H1 (cell line): ENCODE data around the gene RIIAD1. TPM values are rescaled to one million over a fixed set of nuclear protein-coding genes. Genes with fewer than 3 reads are reported as not detected.

Experiments used
- BRCA1 ChIP-seq: IDR thresholded peaks from 2 replicates; pipeline ENCODE4 v1.6.1; 2012; ENCODE audit warnings: low read depth, low read length, improper control_type of control experiment
- CTBP2 ChIP-seq: IDR thresholded peaks from 2 replicates; pipeline ENCODE4 v1.7.0; 2011; ENCODE audit warnings: borderline replicate concordance, mild to moderate bottlenecking, moderate library complexity, mixed read lengths, low read length; ENCODE audit not compliant: insufficient read depth, insufficient read length
- JUND ChIP-seq: IDR thresholded peaks from 2 replicates; pipeline ENCODE4 v1.6.1; 2011; ENCODE audit warnings: mild to moderate bottlenecking, improper control_type of control experiment, low read length
- RAD21 ChIP-seq, 2 experiments: IDR thresholded peaks in 1 of 2; conservative IDR thresholded peaks in 1 of 2; 2 replicates each; pipeline ENCODE4 v1.6.1; 2011; ENCODE audit warnings: low read depth in 2 of 2, low read length in 2 of 2, improper control_type of control experiment in 1 of 2, inconsistent platforms in 1 of 2, mild to moderate bottlenecking in 1 of 2, moderate library complexity in 1 of 2
- polyA plus RNA-seq, 7 experiments: library from polyadenylated mRNA; depleted of rRNA in 3 of 7; stranded (reverse) in 5 of 7; unstranded in 2 of 7; fragments of >200 nt in 5 of 7; fragments of 200-250 nt in 2 of 7; gene quantifications; 1 replicate in 5 of 7; 2 replicates in 1 of 7; 4 replicates in 1 of 7; pipeline versions ENCODE4 v1.2.1 to v1.2.3, GENCODE V29; 2011 to 2013; ENCODE audit warnings: missing spikeins in 2 of 7, mixed read lengths in 2 of 7
- total RNA-seq: library from RNA; stranded (reverse); fragmentation: NEBNext Ultra II Directional; extraction: Animal tissue kit (Norgen Biotek cat#: 25700); gene quantifications from 2 replicates; pipeline ENCODE4 v1.2.1, GENCODE V29; 2021

Gene RIIAD1
- total and polyA plus RNA-seq, 2 of the 8 experiments (the other 6 are each of a cell fraction or from before 2014, with no cell fraction given): not detected

DNA sequence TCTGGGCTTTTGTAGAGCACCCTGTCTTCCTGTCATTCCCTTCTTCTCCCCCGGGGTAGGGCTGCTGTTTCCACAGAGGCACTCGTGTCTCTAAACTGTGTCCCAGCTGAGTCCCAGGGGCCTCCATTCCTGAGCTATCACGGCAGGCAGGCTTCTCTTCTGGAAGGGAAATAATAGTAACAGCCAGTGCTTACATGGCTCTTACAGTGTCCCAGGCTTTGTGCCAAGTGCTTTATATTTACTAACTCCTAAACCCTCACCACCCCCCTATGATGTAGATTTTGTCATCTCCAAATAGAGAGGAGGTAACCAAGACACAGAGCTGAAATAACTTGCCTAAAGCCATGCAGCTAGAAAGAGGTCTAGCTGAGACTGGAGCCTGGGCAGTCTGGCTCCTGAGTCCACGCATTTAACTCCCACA lies 3.3 kb upstream of the RIIAD1 start (continued):
- TF ChIP-seq CTBP2: no peak
- TF ChIP-seq JUND: no peak
- TF ChIP-seq BRCA1: no peak
- no peak for TF ChIP-seq RAD21 (IDR thresholded peaks at IDR 0.05 in 1 of 2, conservative IDR thresholded peaks at IDR 0.05 in 1 of 2; ENCODE audit: low read depth in 2 of 2, low read length in 2 of 2)
